Prostate gland (tissue), 2 donors: Measurements from ENCODE around the gene BTBD17. TPM values are rescaled to one million over a fixed set of nuclear protein-coding genes. Genes with fewer than 3 reads are reported as not detected.

Source experiments
- DNase-seq: peaks from one replicate; pipeline ENCODE4 v3.0.0-alpha.2; 2019; ENCODE audit warnings: low spot score
- H3K27ac ChIP-seq, 2 donors: fragments of 200-600 bp; sonication (generic); 2 replicates each; pipeline ENCODE4 v1.5.1; 2017 to 2019
- H3K27me3 ChIP-seq: fragments of 200-600 bp; sonication (generic); replicated peaks from 2 replicates; pipeline ENCODE4 v1.5.1; 2019; ENCODE audit not compliant: insufficient read depth
- H3K36me3 ChIP-seq, 2 donors: fragments of 200-600 bp; sonication (generic); 1 replicate in 1 of 2; 2 replicates in 1 of 2; pipeline versions ENCODE4 v1.5.1 to v1.8.1; 2017 to 2019
- H3K4me1 ChIP-seq: fragments of 200-600 bp; sonication (generic); replicated peaks from 2 replicates; pipeline ENCODE4 v1.5.1; 2019
- H3K4me3 ChIP-seq, 2 donors: fragments of 200-600 bp; sonication (generic); 2 replicates each; pipeline ENCODE4 v1.5.1; 2017 to 2019
- H3K9me3 ChIP-seq: fragments of 200-600 bp; sonication (generic); 2 replicates; pipeline ENCODE4 v1.5.1; 2017
- POLR2A ChIP-seq: fragments of 450-650 bp; IDR thresholded peaks from one replicate; pipeline ENCODE4 v1.6.1; 2016; ENCODE audit warnings: antibody characterized with exemption, mild to moderate bottlenecking
- POLR2AphosphoS5 ChIP-seq: sonication (generic); formaldehyde crosslinking; IDR thresholded peaks from one replicate; pipeline ENCODE4 v1.6.1; 2017; ENCODE audit warnings: antibody characterized with exemption
- WGBS: methylation state at CpG from one replicate; pipeline ENCODE4 v1.1.5; 2018; 5-methylcytosine and 5-hydroxymethylcytosine counted together
- intact Hi-C: fragments of 100-400 bp; cut with DNase I; formaldehyde crosslinking; loops from one replicate; pipeline ENCODE4 v1.14.2; 2022
- total RNA-seq, 2 donors: library from RNA; depleted of rRNA; stranded (reverse); fragments of >200 nt; gene quantifications; one replicate each; pipeline ENCODE4 v1.1.0, GENCODE V29; 2016
- TF ChIP-seq, protein P1 (sequence below), 4 experiments: fragments of 200-600 bp in 2 of 4; fragments of 450-650 bp in 2 of 4; sonication (generic) in 2 of 4; IDR thresholded peaks; 1 replicate in 3 of 4; 2 replicates in 1 of 4; pipeline ENCODE4 v1.5.1; 2016 to 2019; ENCODE audit warnings: antibody characterized with exemption in 4 of 4, mild to moderate bottlenecking in 2 of 4, moderate library complexity in 2 of 4

BTBD17 gene
- total RNA-seq, 2 donors from 2014 or later, result not detected

DNA sequence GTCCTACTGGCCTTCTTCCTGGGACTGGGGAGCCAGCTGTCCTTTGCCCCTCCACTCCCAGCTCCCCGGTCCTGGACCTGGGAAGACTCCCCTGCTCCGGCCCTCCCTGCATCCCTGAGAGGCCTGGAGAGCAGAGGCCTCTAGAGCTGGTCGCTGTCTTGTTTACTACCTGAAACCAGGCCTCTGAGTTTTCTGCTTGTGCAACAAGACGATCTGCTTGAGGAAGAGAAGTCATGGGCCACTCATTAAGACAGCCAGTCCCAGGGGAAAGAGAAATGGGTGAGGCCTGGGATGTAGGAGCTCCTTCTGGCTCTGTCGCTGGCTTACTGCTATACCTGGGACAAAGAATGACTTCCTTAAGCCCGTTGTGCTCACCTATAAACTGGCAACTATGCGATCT lies 40.4 kb upstream of the BTBD17 start:
- intact Hi-C loops, result no loop called here
- no peak overlapping the region for H3K4me3 ChIP-seq
- TF ChIP-seq, protein P1, sequence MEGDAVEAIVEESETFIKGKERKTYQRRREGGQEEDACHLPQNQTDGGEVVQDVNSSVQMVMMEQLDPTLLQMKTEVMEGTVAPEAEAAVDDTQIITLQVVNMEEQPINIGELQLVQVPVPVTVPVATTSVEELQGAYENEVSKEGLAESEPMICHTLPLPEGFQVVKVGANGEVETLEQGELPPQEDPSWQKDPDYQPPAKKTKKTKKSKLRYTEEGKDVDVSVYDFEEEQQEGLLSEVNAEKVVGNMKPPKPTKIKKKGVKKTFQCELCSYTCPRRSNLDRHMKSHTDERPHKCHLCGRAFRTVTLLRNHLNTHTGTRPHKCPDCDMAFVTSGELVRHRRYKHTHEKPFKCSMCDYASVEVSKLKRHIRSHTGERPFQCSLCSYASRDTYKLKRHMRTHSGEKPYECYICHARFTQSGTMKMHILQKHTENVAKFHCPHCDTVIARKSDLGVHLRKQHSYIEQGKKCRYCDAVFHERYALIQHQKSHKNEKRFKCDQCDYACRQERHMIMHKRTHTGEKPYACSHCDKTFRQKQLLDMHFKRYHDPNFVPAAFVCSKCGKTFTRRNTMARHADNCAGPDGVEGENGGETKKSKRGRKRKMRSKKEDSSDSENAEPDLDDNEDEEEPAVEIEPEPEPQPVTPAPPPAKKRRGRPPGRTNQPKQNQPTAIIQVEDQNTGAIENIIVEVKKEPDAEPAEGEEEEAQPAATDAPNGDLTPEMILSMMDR (IDR thresholded peaks at IDR 0.05), result no peak
- TF ChIP-seq POLR2AphosphoS5 (no peak), POLR2A (no peak)
- 82% methylated on average over 7 of the region's 7 CpGs for WGBS
- no peaks in the 10 kb centered on the region for H3K27me3 ChIP-seq
- no peak overlapping the region for H3K27ac ChIP-seq
- no peaks in the 10 kb centered on the region for H3K4me1 ChIP-seq
- H3K36me3 ChIP-seq, result no peaks in the 10 kb centered on the region
- no peak for DNase-seq
- H3K9me3 ChIP-seq, result no peaks in the 10 kb centered on the region

DNA sequence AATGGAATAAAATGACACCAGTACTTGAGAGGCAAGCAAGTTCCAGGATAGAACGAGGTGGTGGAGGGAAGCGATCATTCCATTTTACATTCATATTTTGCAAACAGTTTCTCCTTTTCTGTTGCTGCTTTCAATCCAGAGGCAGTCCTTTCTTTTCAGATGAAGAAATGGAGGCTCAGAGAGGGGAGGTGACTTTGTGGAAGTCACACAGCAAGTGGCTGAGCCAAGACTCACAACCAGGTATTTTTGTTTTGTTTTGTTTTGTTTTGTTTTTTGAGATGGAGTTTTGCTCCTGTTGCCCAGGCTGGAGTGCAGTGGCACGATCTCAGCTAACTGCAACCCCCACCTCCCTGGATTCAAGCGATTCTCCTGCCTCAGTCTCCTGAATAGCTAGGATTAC lies 34.9 kb upstream of the BTBD17 start:
- no peak for TF ChIP-seq POLR2AphosphoS5
- TF ChIP-seq, protein P1 (IDR thresholded peaks at IDR 0.05), result no peak
- TF ChIP-seq POLR2A, result no peak
- Histone ChIP-seq H3K27ac (no peak overlapping the region), H3K9me3 (no peaks in the 10 kb centered on the region), H3K27me3 (no peaks in the 10 kb centered on the region), H3K4me3 (no peak overlapping the region), H3K36me3 (no peaks in the 10 kb centered on the region), H3K4me1 (no peaks in the 10 kb centered on the region)
- intact Hi-C loops, result no loop called here
- 92% methylated on average over 4 of the region's 4 CpGs for WGBS
- DNase-seq, result no peak

DNA sequence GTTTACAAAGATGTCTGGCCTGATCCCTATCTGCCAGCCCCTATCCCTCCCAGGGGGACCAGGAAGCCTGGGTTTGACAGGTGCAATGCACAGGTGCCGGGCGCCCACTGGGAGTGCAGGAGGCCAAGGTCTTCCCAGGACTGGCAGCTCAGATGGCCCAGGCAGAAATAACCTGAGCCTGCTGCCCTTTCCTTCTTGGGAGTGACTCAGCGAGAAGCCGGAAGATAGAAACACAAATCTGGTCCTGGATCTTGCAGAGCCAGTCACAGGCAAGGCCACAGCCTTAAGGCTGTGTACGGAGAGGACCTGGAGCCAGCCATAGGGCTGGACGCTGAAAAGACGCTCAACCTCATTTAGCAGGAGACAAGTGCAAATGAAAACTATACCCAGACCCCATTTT lies 33.3 kb upstream of the BTBD17 start:
- H3K4me1 ChIP-seq, result no peaks in the 10 kb centered on the region
- H3K9me3 ChIP-seq, result no peaks in the 10 kb centered on the region
- TF ChIP-seq POLR2AphosphoS5, result peak; percentile 33
- TF ChIP-seq, protein P1 (IDR thresholded peaks at IDR 0.05), result no peak
- TF ChIP-seq POLR2A, result peak; percentile 40
- H3K27ac ChIP-seq, result peak overlapping the region in 1 of 2 donors; percentile 40
- DNase-seq, result peak; percentile 51
- WGBS, result 49% methylated on average over 6 of the region's 7 CpGs
- H3K36me3 ChIP-seq, result no peaks in the 10 kb centered on the region
- no peaks in the 10 kb centered on the region for H3K27me3 ChIP-seq
- intact Hi-C loops, result no loop called here
- H3K4me3 ChIP-seq, result no peak overlapping the region

DNA sequence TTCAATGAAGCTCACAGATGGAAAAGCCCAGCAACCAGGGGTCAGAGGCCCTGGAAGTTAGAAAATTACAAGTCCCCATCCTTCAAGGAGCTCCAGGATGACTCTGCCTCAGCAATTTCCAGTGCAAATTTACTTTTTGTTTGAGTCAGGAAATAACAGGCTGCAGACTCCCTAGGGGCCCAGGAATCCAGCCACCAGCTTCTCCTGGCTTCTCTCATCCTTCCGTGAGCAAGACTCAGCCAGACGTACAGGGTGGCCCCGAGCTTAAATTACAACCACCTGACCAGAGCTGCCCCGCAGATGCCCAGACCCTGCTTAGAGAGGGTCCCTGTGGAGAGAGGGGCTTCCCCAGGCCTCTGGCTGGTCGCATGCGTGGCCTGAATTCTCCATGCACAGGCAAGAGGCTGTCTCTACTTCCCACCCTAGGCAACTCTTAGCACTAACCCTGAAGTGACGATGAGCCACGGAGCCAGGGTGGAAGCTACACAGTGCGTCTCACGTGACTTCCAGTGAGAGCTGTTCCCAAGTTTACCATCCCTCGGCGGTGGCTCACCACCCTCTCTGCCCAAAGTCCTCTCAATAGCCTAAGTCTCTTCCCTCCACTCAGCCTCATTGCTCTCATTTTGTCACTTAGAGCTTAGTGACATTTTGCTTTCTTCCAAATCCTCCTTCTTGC lies 32.7 kb upstream of the BTBD17 start:
- TF ChIP-seq, protein P1 (IDR thresholded peaks at IDR 0.05), result no peak
- no peak for TF ChIP-seq POLR2AphosphoS5
- TF ChIP-seq POLR2A, result no peak
- H3K27ac ChIP-seq, result peak overlapping the region in 1 of 2 donors; percentile 40
- no peaks in the 10 kb centered on the region for H3K9me3 ChIP-seq
- 89% methylated on average over 12 of the region's 12 CpGs for WGBS
- no peaks in the 10 kb centered on the region for H3K27me3 ChIP-seq
- DNase-seq, result no peak
- no peaks in the 10 kb centered on the region for H3K36me3 ChIP-seq
- intact Hi-C loops, result no loop called here
- no peak overlapping the region for H3K4me3 ChIP-seq
- no peaks in the 10 kb centered on the region for H3K4me1 ChIP-seq

DNA sequence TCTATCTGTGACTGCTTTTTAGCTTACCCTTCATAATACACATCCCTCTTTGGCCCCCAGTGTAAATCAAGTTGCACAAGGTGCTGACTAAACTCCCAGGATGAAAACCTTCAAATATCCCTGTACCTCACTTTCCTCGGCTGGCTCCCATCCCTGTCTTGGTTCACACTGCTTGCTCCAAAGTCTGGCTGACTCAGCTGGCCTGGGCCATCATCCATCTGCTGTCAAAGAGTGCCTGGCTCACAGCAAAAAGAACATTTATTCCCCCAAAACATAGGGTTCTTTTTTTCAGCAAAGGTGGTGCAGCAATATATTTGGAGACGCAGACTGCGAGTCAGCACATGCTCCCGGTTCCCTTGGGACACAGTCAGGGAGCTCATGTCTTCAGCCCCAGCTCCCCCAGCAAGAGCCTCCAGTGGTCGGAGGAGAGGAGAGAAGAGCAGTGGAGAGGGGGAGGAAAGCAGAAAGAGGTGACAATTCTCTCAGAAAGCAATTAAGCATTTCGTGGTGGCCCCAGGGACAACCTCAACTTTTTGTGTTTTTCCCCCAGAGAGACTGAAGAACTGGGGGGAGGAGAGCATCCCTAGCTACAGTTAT lies 31.8 kb upstream of the BTBD17 start:
- H3K4me1 ChIP-seq, result no peaks in the 10 kb centered on the region
- intact Hi-C loops, result no loop called here
- H3K4me3 ChIP-seq, result no peak overlapping the region
- no peaks in the 10 kb centered on the region for H3K27me3 ChIP-seq
- TF ChIP-seq POLR2AphosphoS5, result no peak
- TF ChIP-seq, protein P1 (IDR thresholded peaks at IDR 0.05), result no peak
- no peak for TF ChIP-seq POLR2A
- no peaks in the 10 kb centered on the region for H3K9me3 ChIP-seq
- WGBS, result 46% methylated on average over 6 of the region's 6 CpGs
- no peak overlapping the region for H3K27ac ChIP-seq
- H3K36me3 ChIP-seq, result no peaks in the 10 kb centered on the region
- no peak for DNase-seq
